ENCODE measurements around the gene SECTM1. TPM values are rescaled to one million over a fixed set of nuclear protein-coding genes. Genes with fewer than 3 reads are reported as not detected.
A peak's percentile ranks its signal among the peaks of the same experiment; 100 is the strongest.

Gene SECTM1
- total RNA-seq, 1 donor: 34.2 TPM

- DNase-seq (ENCODE audit: low read depth): peak; percentile 82
- no peak for TF ChIP-seq CTCF (IDR thresholded peaks at IDR 0.05; ENCODE audit: insufficient read depth, low read length)
- H3K4me3 ChIP-seq (ENCODE audit: low read depth, low read length): peak within 1 kb of the TSS; percentile 82
These were observed 60.0 kb downstream of the SECTM1 start, which contains the start of gene CSNK1D for GRCh38 chr17:82273327-82274133. TSS of gene CSNK1D (minus strand) at chr17:82273700. CDS start at chr17:82273381, 319 bp downstream.

- TF ChIP-seq CTCF (IDR thresholded peaks at IDR 0.05; ENCODE audit: insufficient read depth, low read length): no peak
- peak overlapping the region; percentile 82 for H3K4me3 ChIP-seq (ENCODE audit: low read depth, low read length)
- DNase-seq (ENCODE audit: low read depth): no peak
These were observed 60.9 kb downstream of the SECTM1 start for GRCh38 chr17:82272495-82273326.

GRCh38 chr17:82271401-82271800 lies 62.2 kb downstream of the SECTM1 start:
- peak overlapping the region; percentile 82 for H3K4me3 ChIP-seq (ENCODE audit: low read depth, low read length)
- TF ChIP-seq CTCF (IDR thresholded peaks at IDR 0.05; ENCODE audit: insufficient read depth, low read length): no peak

More at GRCh38 chr17:82271401-82271800, 62.2 kb downstream of the SECTM1 start:
- DNase-seq (ENCODE audit: low read depth): no peak

Other genes with a start within 250 kb of the SECTM1 start
- gene FASN, start 235.5 kb downstream of the SECTM1 start, total RNA-seq (ENCODE audit: low replicate concordance): 65.2 and 100 TPM in 2 replicates
- gene CCDC57, start 120.9 kb downstream of the SECTM1 start, total RNA-seq (ENCODE audit: low replicate concordance): 15.2 and 37.4 TPM in 2 replicates
- gene SLC16A3, start 104.7 kb downstream of the SECTM1 start, total RNA-seq (ENCODE audit: low replicate concordance): 13.0 and 44.6 TPM in 2 replicates
- 28.9 and 52.7 TPM in 2 replicates for gene CSNK1D, start 60.1 kb downstream of the SECTM1 start, total RNA-seq (ENCODE audit: low replicate concordance)
- gene CD7, start 16.2 kb downstream of the SECTM1 start, total RNA-seq (ENCODE audit: low replicate concordance): not detected in 2 replicates
- not detected in 2 replicates for gene TEX19, start 25.5 kb upstream of the SECTM1 start, total RNA-seq (ENCODE audit: low replicate concordance)
- not detected in 2 replicates for gene UTS2R, start 38.0 kb upstream of the SECTM1 start, total RNA-seq (ENCODE audit: low replicate concordance)
- gene HEXD, start 84.6 kb upstream of the SECTM1 start, total RNA-seq (ENCODE audit: low replicate concordance): 9.4 and 30.0 TPM in 2 replicates
- 18.7 and 80.2 TPM in 2 replicates for gene OGFOD3, start 84.8 kb upstream of the SECTM1 start, total RNA-seq (ENCODE audit: low replicate concordance)
- gene CYBC1, start 117.0 kb upstream of the SECTM1 start, total RNA-seq (ENCODE audit: low replicate concordance): 46.4 and 119 TPM in 2 replicates
- 27.9 and 35.0 TPM in 2 replicates for gene NARF, start 125.0 kb upstream of the SECTM1 start, total RNA-seq (ENCODE audit: low replicate concordance)
- gene FOXK2, start 186.0 kb upstream of the SECTM1 start, total RNA-seq (ENCODE audit: low replicate concordance): 7.3 and 28.2 TPM in 2 replicates

Measured in fibroblast of the aortic adventitia (primary cell).